ENCODE measurements around the gene TSPYL1.

GRCh38 chr6:116248577-116248976 is 31.2 kb downstream of the TSPYL1 start:
- TF ChIP-seq, protein P1, sequence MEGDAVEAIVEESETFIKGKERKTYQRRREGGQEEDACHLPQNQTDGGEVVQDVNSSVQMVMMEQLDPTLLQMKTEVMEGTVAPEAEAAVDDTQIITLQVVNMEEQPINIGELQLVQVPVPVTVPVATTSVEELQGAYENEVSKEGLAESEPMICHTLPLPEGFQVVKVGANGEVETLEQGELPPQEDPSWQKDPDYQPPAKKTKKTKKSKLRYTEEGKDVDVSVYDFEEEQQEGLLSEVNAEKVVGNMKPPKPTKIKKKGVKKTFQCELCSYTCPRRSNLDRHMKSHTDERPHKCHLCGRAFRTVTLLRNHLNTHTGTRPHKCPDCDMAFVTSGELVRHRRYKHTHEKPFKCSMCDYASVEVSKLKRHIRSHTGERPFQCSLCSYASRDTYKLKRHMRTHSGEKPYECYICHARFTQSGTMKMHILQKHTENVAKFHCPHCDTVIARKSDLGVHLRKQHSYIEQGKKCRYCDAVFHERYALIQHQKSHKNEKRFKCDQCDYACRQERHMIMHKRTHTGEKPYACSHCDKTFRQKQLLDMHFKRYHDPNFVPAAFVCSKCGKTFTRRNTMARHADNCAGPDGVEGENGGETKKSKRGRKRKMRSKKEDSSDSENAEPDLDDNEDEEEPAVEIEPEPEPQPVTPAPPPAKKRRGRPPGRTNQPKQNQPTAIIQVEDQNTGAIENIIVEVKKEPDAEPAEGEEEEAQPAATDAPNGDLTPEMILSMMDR (IDR thresholded peaks at IDR 0.05), result no peak
- TF ChIP-seq POLR2A (IDR thresholded peaks at IDR 0.05), result no peak

All from uterus (tissue), 2 donors.